ENCODE data around the gene IPO7. TPM values are rescaled to one million over a fixed set of nuclear protein-coding genes. Genes with fewer than 3 reads are reported as not detected.
"Not testable (repeated sequence)": the region's sequence is repeated elsewhere in the genome, so short reads cannot be mapped to it uniquely, and the experiment has no call there.

The IPO7 gene
- total RNA-seq, 1 experiment from 2014 or later, result 78.9 TPM

DNA sequence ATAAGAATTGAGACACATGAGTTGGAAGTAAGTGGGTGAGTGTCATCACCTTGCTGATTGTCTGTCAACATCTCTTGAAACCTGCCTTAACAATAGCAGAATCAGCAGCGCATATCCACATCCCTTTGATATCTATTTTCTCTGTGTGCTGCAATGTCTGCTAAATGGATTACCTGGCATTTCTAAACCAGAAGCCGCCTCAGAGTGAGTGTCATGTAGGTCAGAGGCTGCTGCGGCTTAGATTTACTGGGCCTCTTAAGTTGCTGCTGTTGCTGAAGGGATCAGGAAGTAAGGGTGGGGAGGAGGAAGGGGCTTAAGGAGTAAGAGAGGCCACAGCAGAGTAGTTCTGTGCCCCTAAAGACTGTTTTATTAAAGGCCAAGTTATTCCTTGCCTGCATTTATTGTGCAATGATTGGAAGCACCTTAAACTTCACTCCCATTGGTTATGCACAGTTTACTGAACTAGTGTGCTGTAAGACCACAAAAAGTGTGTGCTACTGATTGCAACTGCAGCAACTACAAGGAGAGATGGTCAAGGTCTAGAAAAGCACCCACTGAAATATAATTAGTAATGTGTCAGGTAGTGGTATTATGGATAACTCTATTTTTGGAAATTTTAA lies 40.3 kb upstream of the IPO7 start:
- DNase-seq (no peak), ATAC-seq (no peak)
- intact Hi-C loops (cut with micrococcal nuclease), result no loop called here
- Histone ChIP-seq H3K79me2 (ENCODE audit: low read length) (no peaks in the 10 kb centered on the region), H3K4me2 (ENCODE audit: low read length) (no peak overlapping the region), H3K27me3 (ENCODE audit: low read length) (no peaks in the 10 kb centered on the region), H4K20me1 (ENCODE audit: low read length) (no peaks in the 10 kb centered on the region), H3K4me1 (ENCODE audit: insufficient read depth, low read length) (no peaks in the 10 kb centered on the region), H3K36me3 (ENCODE audit: low read depth, low read length) (no peaks in the 10 kb centered on the region), H3K27ac (ENCODE audit: low read length) (no peak overlapping the region), H3F3A (ENCODE audit: low read length, unreplicated experiment) (no peaks in the 10 kb centered on the region), H3K9me2 (replicated peaks; ENCODE audit: low read length) (no peaks in the 10 kb centered on the region), H3K9ac (ENCODE audit: low read length) (no peak overlapping the region), H2AFZ (ENCODE audit: low read length) (no peak overlapping the region), H3K4me3 (ENCODE audit: low read length) (no peak overlapping the region), H3K9me3 (ENCODE audit: low read length) (no peaks in the 10 kb centered on the region)
- ChIA-PET CTCF (no interaction called here), POLR2A (ENCODE audit: unreplicated experiment) (no interaction called here)
- TF ChIP-seq EZH2 (IDR thresholded peaks at IDR 0.05; ENCODE audit: low read length, unreplicated experiment) (no peak), EZH2phosphoT487 (IDR thresholded peaks at IDR 0.05; ENCODE audit: borderline replicate concordance, low read length) (no peak)
- TF ChIP-seq, protein P1, sequence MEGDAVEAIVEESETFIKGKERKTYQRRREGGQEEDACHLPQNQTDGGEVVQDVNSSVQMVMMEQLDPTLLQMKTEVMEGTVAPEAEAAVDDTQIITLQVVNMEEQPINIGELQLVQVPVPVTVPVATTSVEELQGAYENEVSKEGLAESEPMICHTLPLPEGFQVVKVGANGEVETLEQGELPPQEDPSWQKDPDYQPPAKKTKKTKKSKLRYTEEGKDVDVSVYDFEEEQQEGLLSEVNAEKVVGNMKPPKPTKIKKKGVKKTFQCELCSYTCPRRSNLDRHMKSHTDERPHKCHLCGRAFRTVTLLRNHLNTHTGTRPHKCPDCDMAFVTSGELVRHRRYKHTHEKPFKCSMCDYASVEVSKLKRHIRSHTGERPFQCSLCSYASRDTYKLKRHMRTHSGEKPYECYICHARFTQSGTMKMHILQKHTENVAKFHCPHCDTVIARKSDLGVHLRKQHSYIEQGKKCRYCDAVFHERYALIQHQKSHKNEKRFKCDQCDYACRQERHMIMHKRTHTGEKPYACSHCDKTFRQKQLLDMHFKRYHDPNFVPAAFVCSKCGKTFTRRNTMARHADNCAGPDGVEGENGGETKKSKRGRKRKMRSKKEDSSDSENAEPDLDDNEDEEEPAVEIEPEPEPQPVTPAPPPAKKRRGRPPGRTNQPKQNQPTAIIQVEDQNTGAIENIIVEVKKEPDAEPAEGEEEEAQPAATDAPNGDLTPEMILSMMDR (conservative IDR thresholded peaks at IDR 0.05; ENCODE audit: low read depth, low read length), result no peak
- BruUV-seq (replicated peaks), result no TSS peak

DNA sequence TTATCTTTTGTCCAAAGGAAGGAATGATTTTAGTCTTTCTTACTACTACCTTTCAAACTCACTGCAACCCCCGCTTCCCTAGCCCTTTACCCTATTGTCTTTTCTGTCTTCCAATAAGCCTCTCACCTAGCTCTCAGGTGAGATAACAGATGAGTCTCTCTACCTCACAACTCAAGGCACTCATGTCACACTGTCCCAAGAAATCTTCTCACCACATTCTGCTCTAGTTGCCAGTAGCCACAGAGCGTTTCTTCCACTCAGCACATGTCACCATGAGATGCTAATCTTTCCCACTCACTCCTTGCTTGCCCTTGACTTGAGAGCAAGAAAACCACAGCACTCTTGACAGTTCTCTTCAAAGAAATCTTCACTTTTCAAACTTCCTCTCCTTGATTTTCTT lies 37.4 kb upstream of the IPO7 start:
- Histone ChIP-seq H3K36me3 (ENCODE audit: low read depth, low read length) (no peaks in the 10 kb centered on the region), H3K9me3 (ENCODE audit: low read length) (no peaks in the 10 kb centered on the region), H2AFZ (ENCODE audit: low read length) (no peak overlapping the region), H3K4me3 (ENCODE audit: low read length) (no peak overlapping the region), H3K27ac (ENCODE audit: low read length) (no peak overlapping the region), H3K27me3 (ENCODE audit: low read length) (no peaks in the 10 kb centered on the region), H3K9me2 (replicated peaks; ENCODE audit: low read length) (no peaks in the 10 kb centered on the region), H3K4me1 (ENCODE audit: insufficient read depth, low read length) (no peaks in the 10 kb centered on the region), H3K4me2 (ENCODE audit: low read length) (no peak overlapping the region), H3K9ac (ENCODE audit: low read length) (no peak overlapping the region), H3K79me2 (ENCODE audit: low read length) (no peaks in the 10 kb centered on the region), H4K20me1 (ENCODE audit: low read length) (no peaks in the 10 kb centered on the region), H3F3A (ENCODE audit: low read length, unreplicated experiment) (no peaks in the 10 kb centered on the region)
- DNase-seq (no peak), ATAC-seq (no peak)
- intact Hi-C loops (cut with micrococcal nuclease), result no loop called here
- BruUV-seq (replicated peaks), result no TSS peak
- TF ChIP-seq EZH2phosphoT487 (IDR thresholded peaks at IDR 0.05; ENCODE audit: borderline replicate concordance, low read length) (no peak), EZH2 (IDR thresholded peaks at IDR 0.05; ENCODE audit: low read length, unreplicated experiment) (no peak)
- TF ChIP-seq, protein P1 (conservative IDR thresholded peaks at IDR 0.05; ENCODE audit: low read depth, low read length), result no peak
- ChIA-PET POLR2A (ENCODE audit: unreplicated experiment) (no interaction called here), CTCF (no interaction called here)

DNA sequence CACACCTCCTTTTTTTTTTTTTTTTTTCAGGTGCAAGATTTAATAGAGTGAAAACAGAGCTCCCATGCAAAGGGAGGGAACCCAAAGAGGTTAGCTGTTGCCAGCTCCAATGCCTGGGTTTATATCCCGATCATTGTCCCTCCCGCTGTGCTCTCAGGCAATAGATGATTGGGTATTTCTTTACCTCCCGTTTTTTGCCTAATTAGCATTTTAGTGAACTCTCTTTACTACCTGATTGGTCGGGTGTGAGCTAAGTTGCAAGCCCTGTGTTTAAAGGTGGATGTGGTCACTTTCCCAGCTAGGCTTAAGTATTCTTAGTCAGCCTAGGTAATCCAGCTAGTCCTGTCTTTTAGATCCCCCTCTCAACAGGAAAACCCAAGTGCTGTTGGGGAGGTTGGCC lies 36.7 kb upstream of the IPO7 start:
- intact Hi-C loops (cut with micrococcal nuclease); H3K27ac ChIP-seq (ENCODE audit: low read length); DNase-seq; H3K36me3 ChIP-seq (ENCODE audit: low read depth, low read length); CTCF ChIA-PET; H3K9ac ChIP-seq (ENCODE audit: low read length); H2AFZ ChIP-seq (ENCODE audit: low read length); H3K4me1 ChIP-seq (ENCODE audit: insufficient read depth, low read length); H3K9me3 ChIP-seq (ENCODE audit: low read length); H3K4me2 ChIP-seq (ENCODE audit: low read length); BruUV-seq (replicated peaks); H3K79me2 ChIP-seq (ENCODE audit: low read length); H4K20me1 ChIP-seq (ENCODE audit: low read length); H3K9me2 ChIP-seq (replicated peaks; ENCODE audit: low read length); ATAC-seq; H3K27me3 ChIP-seq (ENCODE audit: low read length); H3F3A ChIP-seq (ENCODE audit: low read length, unreplicated experiment); H3K4me3 ChIP-seq (ENCODE audit: low read length); POLR2A ChIA-PET (ENCODE audit: unreplicated experiment): not testable (repeated sequence)

All from PC-3 (cell line).